ENCODE results near the gene GLCCI1.
A peak's percentile ranks its signal among the peaks of the same experiment; 100 is the strongest.

- TF ChIP-seq CTCF (IDR thresholded peaks at IDR 0.05) (peak in 1 of 6 experiments; percentile 6), POLR2AphosphoS5 (IDR thresholded peaks at IDR 0.05) (peak in 1 of 2 donors; percentile 9), POLR2A (IDR thresholded peaks at IDR 0.05) (no peak)
Observed at GRCh38 chr7:7967886-7968543, 581 bp upstream of the GLCCI1 start.
